Uterus (tissue), 4 donors: ENCODE measurements around the gene HIVEP1. TPM values are rescaled to one million over a fixed set of nuclear protein-coding genes. Genes with fewer than 3 reads are reported as not detected.

Experiments
- DNase-seq, 2 donors: peaks; one replicate each; pipeline ENCODE4 v3.0.0-alpha.2; 2019 to 2020
- H3K27ac ChIP-seq, 2 donors: fragments of 200-600 bp; sonication (generic); 1 replicate in 1 of 2; 2 replicates in 1 of 2; pipeline ENCODE4 v1.5.1; 2016 to 2018
- H3K27me3 ChIP-seq, 2 donors: fragments of 200-600 bp; sonication (generic); one replicate each; pipeline ENCODE4 v1.5.1; 2018 to 2019; ENCODE audit warnings: control low read depth in 1 of 2
- H3K36me3 ChIP-seq, 2 donors: fragments of 200-600 bp; sonication (generic); one replicate each; pipeline ENCODE4 v1.5.1; 2019; ENCODE audit warnings: control low read depth in 1 of 2
- H3K4me1 ChIP-seq, 2 donors: fragments of 200-600 bp; sonication (generic); one replicate each; pipeline ENCODE4 v1.5.1; 2018 to 2019; ENCODE audit warnings: control low read depth in 1 of 2
- H3K4me3 ChIP-seq, 2 donors: fragments of 200-600 bp; sonication (generic); 1 replicate in 1 of 2; 2 replicates in 1 of 2; pipeline ENCODE4 v1.5.1; 2018 to 2019; ENCODE audit warnings: mild to moderate bottlenecking in 1 of 2
- H3K9me3 ChIP-seq, 2 donors: fragments of 200-600 bp; sonication (generic); one replicate each; pipeline ENCODE4 v1.5.1; 2019; ENCODE audit warnings: control low read depth in 1 of 2
- CTCF ChIP-seq, 4 experiments: fragments of 200-600 bp in 2 of 4; fragments of 450-650 bp in 2 of 4; sonication (generic) in 2 of 4; IDR thresholded peaks; one replicate each; pipeline ENCODE4 v1.5.1; 2016 to 2019; ENCODE audit warnings: antibody characterized with exemption in 4 of 4, mild to moderate bottlenecking in 2 of 4, moderate library complexity in 1 of 4
- POLR2A ChIP-seq, 2 donors: fragments of 450-650 bp; IDR thresholded peaks; one replicate each; pipeline ENCODE4 v1.6.1; 2016; ENCODE audit warnings: antibody characterized with exemption in 2 of 2, mild to moderate bottlenecking in 1 of 2, moderate library complexity in 1 of 2
- intact Hi-C: fragments of 100-400 bp; cut with DNase I; formaldehyde crosslinking; loops from one replicate; pipeline ENCODE4 v1.15.1; 2023; ENCODE audit warnings: low total_unique reads
- total RNA-seq, 4 donors: library from RNA; depleted of rRNA in 3 of 4; stranded (reverse); fragments of >200 nt in 3 of 4; gene quantifications; one replicate each; pipeline versions ENCODE4 v1.1.0 to v1.2.4, GENCODE V29; 2014 to 2023
- donor health status: DM: yes; HTN: yes; CAD: no.

Gene HIVEP1
- total RNA-seq, 4 donors from 2014 or later: 8.5 to 38.1 (median 22.0) TPM

GRCh38 chr6:12029979-12030737 is 18.0 kb downstream of the HIVEP1 start:
- Histone ChIP-seq H3K36me3 (no peaks in the 10 kb centered on the region), H3K27ac (no peak overlapping the region), H3K4me3 (no peak overlapping the region), H3K27me3 (no peaks in the 10 kb centered on the region), H3K9me3 (no peaks in the 10 kb centered on the region), H3K4me1 (peaks cover 0 to 8% of the 10 kb centered on the region in 2 donors)
- intact Hi-C loops: no loop called here
- no peak for DNase-seq
- no peak for TF ChIP-seq POLR2A (IDR thresholded peaks at IDR 0.05)

- TF ChIP-seq CTCF (IDR thresholded peaks at IDR 0.05) (no peak), POLR2A (IDR thresholded peaks at IDR 0.05) (no peak)
- peaks cover 0 to 7% of the 10 kb centered on the region in 2 donors for H3K4me1 ChIP-seq
- no peaks in the 10 kb centered on the region for H3K36me3 ChIP-seq
- no peaks in the 10 kb centered on the region for H3K9me3 ChIP-seq
- intact Hi-C loops: no loop called here
- no peak overlapping the region for H3K4me3 ChIP-seq
- no peaks in the 10 kb centered on the region for H3K27me3 ChIP-seq
- DNase-seq: no peak
- no peak overlapping the region for H3K27ac ChIP-seq
These were observed 19.0 kb downstream of the HIVEP1 start for GRCh38 chr6:12030993-12031550.

GRCh38 chr6:12032783-12033573 is 20.9 kb downstream of the HIVEP1 start:
- intact Hi-C loops: no loop called here
- Histone ChIP-seq H3K36me3 (no peaks in the 10 kb centered on the region), H3K4me1 (no peaks in the 10 kb centered on the region), H3K9me3 (no peaks in the 10 kb centered on the region), H3K4me3 (no peak overlapping the region), H3K27me3 (no peaks in the 10 kb centered on the region), H3K27ac (no peak overlapping the region)
- TF ChIP-seq CTCF (IDR thresholded peaks at IDR 0.05): no peak
- no peak for TF ChIP-seq POLR2A (IDR thresholded peaks at IDR 0.05)
- DNase-seq: no peak

- intact Hi-C loops: no loop called here
- Histone ChIP-seq H3K4me3 (no peak overlapping the region), H3K27ac (no peak overlapping the region), H3K4me1 (no peaks in the 10 kb centered on the region), H3K36me3 (no peaks in the 10 kb centered on the region), H3K9me3 (no peaks in the 10 kb centered on the region), H3K27me3 (no peaks in the 10 kb centered on the region)
- DNase-seq: no peak
- TF ChIP-seq POLR2A (IDR thresholded peaks at IDR 0.05) (no peak), CTCF (IDR thresholded peaks at IDR 0.05) (no peak)
These were observed 21.7 kb downstream of the HIVEP1 start for GRCh38 chr6:12033770-12034169.

GRCh38 chr6:12034349-12034748 is 22.2 kb downstream of the HIVEP1 start:
- no peak for DNase-seq
- Histone ChIP-seq H3K27ac (no peak overlapping the region), H3K9me3 (no peaks in the 10 kb centered on the region), H3K4me1 (no peaks in the 10 kb centered on the region), H3K36me3 (no peaks in the 10 kb centered on the region), H3K4me3 (no peak overlapping the region), H3K27me3 (no peaks in the 10 kb centered on the region)
- intact Hi-C loops: no loop called here
- TF ChIP-seq CTCF (IDR thresholded peaks at IDR 0.05) (no peak), POLR2A (IDR thresholded peaks at IDR 0.05) (no peak)
